HepG2 (cell line): ENCODE measurements around the gene PTPRO. TPM values are rescaled to one million over a fixed set of nuclear protein-coding genes. Genes with fewer than 3 reads are reported as not detected.

ENCODE experiments used
- ATAC-seq: fragments of 200-7000 bp; cut with Tn5 transposase; 3 replicates; pipeline ENCODE4 v1.9.1; 2020; ENCODE audit warnings: mild to moderate bottlenecking, moderate library complexity
- BruUV-seq: library from RNA; stranded (reverse); fragments of 400-500 nt; replicated peaks from 2 replicates; lab custom pipeline; 2021; lab: Mats Ljungman, UMichigan
- CTCF ChIA-PET: fragments of 300-600 bp; formaldehyde crosslinking; extraction: SDS; loops from one replicate; lab custom pipeline; 2021; ENCODE audit warnings: low total read pairs, inconsistent platforms, low intra/inter-chr PET ratio; lab: Yijun Ruan, JAX
- POLR2A ChIA-PET: fragments of 350-600 bp; sonication (Branson Sonifier 250); formaldehyde crosslinking; loops from one replicate; lab custom pipeline; 2020; ENCODE audit warnings: antibody characterized with exemption, inconsistent platforms; lab: Yijun Ruan, JAX
- DNase-seq: peaks from one replicate; pipeline ENCODE4 v3.0.0-alpha.2; 2015; ENCODE audit warnings: low spot score
- FAIRE-seq: peaks from 3 replicates; lab custom pipeline; 2011; peaks lifted over from hg19 to GRCh38; lab: Jason Lieb, UNC
- H2AFZ ChIP-seq: one replicate; pipeline ENCODE4 v1.6.1; 2011; ENCODE audit warnings: low read length, inconsistent platforms
- H3K27ac ChIP-seq: fragments of 300-600 bp; 3 replicates; pipeline ENCODE4 v1.8.0; 2011; ENCODE audit warnings: mixed run types, mild to moderate bottlenecking, mixed read lengths, low read length, inconsistent platforms; ENCODE audit not compliant: insufficient read depth; ENCODE audit errors: extremely low read length
- H3K27me3 ChIP-seq, 2 experiments: fragments of 200-600 bp in 1 of 2; 2 replicates in 1 of 2; 3 replicates in 1 of 2; pipeline versions ENCODE4 v1.6.0 to v1.8.0; 2011; ENCODE audit warnings: low read length in 2 of 2, mild to moderate bottlenecking in 2 of 2, moderate library complexity in 2 of 2, inconsistent platforms in 1 of 2; ENCODE audit not compliant: insufficient read depth in 2 of 2, control insufficient read depth in 1 of 2
- H3K36me3 ChIP-seq, 2 experiments: fragments of 200-600 bp in 1 of 2; replicated peaks in 1 of 2; 2 replicates in 1 of 2; 3 replicates in 1 of 2; pipeline versions ENCODE4 v1.5.1 to v1.8.0; 2011; ENCODE audit warnings: low read length in 2 of 2, inconsistent platforms in 1 of 2; ENCODE audit not compliant: insufficient read depth in 2 of 2, control insufficient read depth in 1 of 2
- H3K4me1 ChIP-seq: 2 replicates; pipeline ENCODE4 v1.5.1; 2012; ENCODE audit warnings: low read length, inconsistent platforms; ENCODE audit not compliant: insufficient read depth
- H3K4me2 ChIP-seq: 2 replicates; pipeline ENCODE4 v1.6.0; 2011; ENCODE audit warnings: low read depth, low read length, inconsistent platforms
- H3K4me3 ChIP-seq, 3 experiments: fragments of 200-600 bp in 1 of 3; sonication (generic), shearing (Covaris generic) in 1 of 3; replicated peaks in 1 of 3; 2 replicates each; pipeline ENCODE4 v1.5.1; 2011 to 2016; ENCODE audit warnings: low read length in 3 of 3, inconsistent platforms in 2 of 3, low read depth in 2 of 3, mild to moderate bottlenecking in 2 of 3, control low read depth in 1 of 3, mixed read lengths in 1 of 3; ENCODE audit not compliant: insufficient read depth in 1 of 3
- H3K79me2 ChIP-seq: one replicate; pipeline ENCODE4 v1.6.1; 2011; ENCODE audit warnings: low read length, inconsistent platforms; ENCODE audit not compliant: insufficient read depth
- H3K9ac ChIP-seq: 2 replicates; pipeline ENCODE4 v1.6.0; 2011; ENCODE audit warnings: mild to moderate bottlenecking, low read depth, low read length, inconsistent platforms; ENCODE audit not compliant: insufficient read depth
- H3K9me3 ChIP-seq: 2 replicates; pipeline ENCODE4 v1.5.1; 2012; ENCODE audit warnings: mild to moderate bottlenecking, low read length
- H4K20me1 ChIP-seq: 2 replicates; pipeline ENCODE4 v1.6.0; 2011; ENCODE audit warnings: inconsistent platforms, mild to moderate bottlenecking, low read length, moderate library complexity; ENCODE audit not compliant: insufficient read depth
- ATF4 ChIP-seq, 2 experiments: fragments of 450-650 bp in 1 of 2; sonication (generic) in 1 of 2; formaldehyde crosslinking; IDR thresholded peaks; 2 replicates each; pipeline versions ENCODE4 v1.5.0 to v1.8.0; 2020 to 2022; ENCODE audit warnings: mild to moderate bottlenecking in 1 of 2, missing genetic modification reagents in 1 of 2
- ATF5 ChIP-seq: sonication (generic); formaldehyde crosslinking; IDR thresholded peaks from 2 replicates; pipeline ENCODE4 v1.4.0; 2020; ENCODE audit warnings: mild to moderate bottlenecking, low read depth, missing genetic modification reagents
- DPF2 ChIP-seq: sonication (generic); formaldehyde crosslinking; IDR thresholded peaks from 2 replicates; pipeline ENCODE4 v1.4.0; 2020; ENCODE audit warnings: mild to moderate bottlenecking, low read depth, missing genetic modification reagents, borderline replicate concordance
- MEIS1 ChIP-seq: sonication (generic); formaldehyde crosslinking; IDR thresholded peaks from 2 replicates; pipeline ENCODE4 v1.9.0; 2021; ENCODE audit warnings: mild to moderate bottlenecking, missing genetic modification reagents, moderate library complexity, borderline replicate concordance
- NKX3-1 ChIP-seq: sonication (generic); formaldehyde crosslinking; IDR thresholded peaks from 2 replicates; pipeline ENCODE4 v1.5.0; 2020; ENCODE audit warnings: missing genetic modification reagents
- PRMT3 ChIP-seq: sonication (generic); formaldehyde crosslinking; IDR thresholded peaks from 2 replicates; pipeline ENCODE4 v1.8.1; 2022; ENCODE audit warnings: low read depth, mild to moderate bottlenecking, moderate library complexity, missing genetic modification reagents, borderline replicate concordance
- THRA ChIP-seq: sonication (generic); formaldehyde crosslinking; IDR thresholded peaks from 2 replicates; pipeline ENCODE4 v1.4.0; 2020; ENCODE audit warnings: missing genetic modification reagents, borderline replicate concordance
- ZBTB38 ChIP-seq: sonication (generic); formaldehyde crosslinking; IDR thresholded peaks from 2 replicates; pipeline ENCODE4 v1.5.1; 2020; ENCODE audit warnings: mild to moderate bottlenecking, missing genetic modification reagents
- ZBTB7A ChIP-seq: sonication (generic); formaldehyde crosslinking; IDR thresholded peaks from 2 replicates; pipeline ENCODE4 v1.8.0; 2022; ENCODE audit warnings: mild to moderate bottlenecking, missing genetic modification reagents
- ZNF10 ChIP-seq: sonication (generic); formaldehyde crosslinking; IDR thresholded peaks from 2 replicates; pipeline ENCODE4 v1.4.0; 2020; ENCODE audit warnings: mild to moderate bottlenecking, low read depth, missing genetic modification reagents, borderline replicate concordance
- ZNF138 ChIP-seq: sonication (generic); formaldehyde crosslinking; IDR thresholded peaks from 2 replicates; pipeline ENCODE4 v1.5.0; 2020; ENCODE audit warnings: mild to moderate bottlenecking, low read depth, missing genetic modification reagents
- WGBS: methylation state at CpG from one replicate; pipeline ENCODE4 v1.1.6; 2017; ENCODE audit warnings: low lambda C conversion rate; 5-methylcytosine and 5-hydroxymethylcytosine counted together
- in situ Hi-C: cut with HindIII; loops from 2 replicates; pipeline ENCODE4 v1.10.0; 2017; ENCODE audit warnings: low pct_unique_long_range_greater_than_20kb; ENCODE audit not compliant: extremely low pct_ligation_motif_present
- intact Hi-C: fragments of 100-400 bp; cut with micrococcal nuclease; formaldehyde crosslinking; loops from one replicate; pipeline ENCODE4 v1.10.0; 2022; ENCODE audit not compliant: unreplicated experiment
- polyA plus RNA-seq, 8 experiments: library from polyadenylated mRNA; depleted of rRNA in 3 of 8; stranded (reverse) in 7 of 8; unstranded in 1 of 8; fragments of >200 nt; fragmentation: Illumina TruSeq in 4 of 8; extraction: Trizol in 4 of 8; gene quantifications; 2 replicates each; pipeline versions ENCODE4 v1.2.1 to v1.2.3, GENCODE V29; 2011 to 2016; ENCODE audit warnings: low read depth in 4 of 8, missing spikeins in 1 of 8, mixed read lengths in 1 of 8; ENCODE audit not compliant: insufficient read depth in 1 of 8
- total RNA-seq, 5 experiments: library from RNA; depleted of rRNA; stranded (reverse); fragments of >200 nt; fragmentation: Illumina TruSeq; extraction: Trizol; gene quantifications; 2 replicates each; pipeline ENCODE4 v1.2.3, GENCODE V29; 2016; ENCODE audit warnings: low read depth in 1 of 5

PTPRO gene
- total and polyA plus RNA-seq, 2 of the 13 experiments (the other 11 are each of a cell fraction or from before 2014, with no cell fraction given), result 0.04 TPM; not detected in 1

- in situ Hi-C loops (no loop called here), intact Hi-C loops (no loop called here)
- BruUV-seq, result no TSS peak
- no peaks in the 10 kb centered on the region for H3K79me2 ChIP-seq
- ATAC-seq (no peak), FAIRE-seq (no peak), DNase-seq (no peak)
- WGBS, result 2% methylated on average over 3 of the region's 3 CpGs
- H3K9ac ChIP-seq, result no peak overlapping the region
- no peak overlapping the region for H3K4me2 ChIP-seq
- ChIA-PET CTCF (no interaction called here), POLR2A (no interaction called here)
- TF ChIP-seq ATF5 (CRISPR knock-in tag), result no peak
- no peak for TF ChIP-seq THRA (CRISPR knock-in tag)
- TF ChIP-seq ATF4 (CRISPR knock-in tag; IDR thresholded peaks at IDR 0.05), result no peak
- no peak for TF ChIP-seq ZNF138 (CRISPR knock-in tag)
- no peak for TF ChIP-seq DPF2 (CRISPR knock-in tag)
- TF ChIP-seq MEIS1 (CRISPR knock-in tag), result no peak
- no peak for TF ChIP-seq ZNF10
- TF ChIP-seq PRMT3, result no peak
- TF ChIP-seq ZBTB38, result no peak
- TF ChIP-seq ZBTB7A (CRISPR knock-in tag), result no peak
- no peak for TF ChIP-seq NKX3-1 (CRISPR knock-in tag)
- H3K27ac ChIP-seq, result no peak overlapping the region
- H2AFZ ChIP-seq, result no peak overlapping the region
- peaks cover 0 to 1% of the 10 kb centered on the region in 2 experiments; a peak in 1 of 5 replicates for H3K27me3 ChIP-seq
- H4K20me1 ChIP-seq, result no peaks in the 10 kb centered on the region
- H3K36me3 ChIP-seq, result no peaks in the 10 kb centered on the region
- no peaks in the 10 kb centered on the region for H3K4me1 ChIP-seq
- no peak overlapping the region for H3K4me3 ChIP-seq
- no peaks in the 10 kb centered on the region for H3K9me3 ChIP-seq
Observed at GRCh38 chr12:15417691-15418090, 95.4 kb downstream of the PTPRO start.
